Trophoblast cell (in vitro differentiated cells and primary cell): ENCODE measurements around the gene COL5A1.

Experiments
- DNase-seq, 2 donors: peaks; one replicate each; pipeline ENCODE4 v3.0.0-alpha.2; 2016
- H2AFZ ChIP-seq: 2 replicates; pipeline ENCODE4 v1.6.1; 2013; ENCODE audit warnings: low read length, moderate library complexity, mild to moderate bottlenecking; ENCODE audit not compliant: insufficient read depth, poor library complexity
- H2AK5ac ChIP-seq: 2 replicates; pipeline ENCODE4 v1.6.1; 2013; ENCODE audit warnings: mild to moderate bottlenecking, low read length
- H2BK120ac ChIP-seq: 2 replicates; pipeline ENCODE4 v1.6.1; 2013; ENCODE audit warnings: low read length, mild to moderate bottlenecking, moderate library complexity; ENCODE audit not compliant: insufficient read depth, poor library complexity
- H2BK12ac ChIP-seq: 2 replicates; pipeline ENCODE4 v1.6.1; 2013; ENCODE audit warnings: mild to moderate bottlenecking, low read length, moderate library complexity
- H2BK5ac ChIP-seq: 2 replicates; pipeline ENCODE4 v1.6.1; 2013; ENCODE audit warnings: low read length, low read depth, moderate library complexity, mild to moderate bottlenecking; ENCODE audit not compliant: poor library complexity
- H3K14ac ChIP-seq: 2 replicates; pipeline ENCODE4 v1.6.1; 2013; ENCODE audit warnings: mild to moderate bottlenecking, low read length
- H3K18ac ChIP-seq: 2 replicates; pipeline ENCODE4 v1.6.1; 2013; ENCODE audit warnings: mild to moderate bottlenecking, low read length
- H3K23ac ChIP-seq: 2 replicates; pipeline ENCODE4 v1.6.1; 2013; ENCODE audit warnings: low read length
- H3K27ac ChIP-seq: 2 replicates; pipeline ENCODE4 v1.5.1; 2013; ENCODE audit warnings: low read depth, mild to moderate bottlenecking, inconsistent platforms, low read length, moderate library complexity
- H3K27me3 ChIP-seq: 2 replicates; pipeline ENCODE4 v1.6.1; 2013; ENCODE audit warnings: inconsistent platforms, mild to moderate bottlenecking, low read length, moderate library complexity; ENCODE audit not compliant: insufficient read depth
- H3K36me3 ChIP-seq, 2 experiments: 1 replicate in 1 of 2; 2 replicates in 1 of 2; pipeline ENCODE4 v1.6.1; 2013; ENCODE audit warnings: low read length in 2 of 2, mild to moderate bottlenecking in 2 of 2, moderate library complexity in 1 of 2; ENCODE audit not compliant: insufficient read depth in 2 of 2, control insufficient read depth in 1 of 2
- H3K4ac ChIP-seq: 2 replicates; pipeline ENCODE4 v1.6.1; 2013; ENCODE audit warnings: low read depth, mild to moderate bottlenecking, low read length, moderate library complexity
- H3K4me1 ChIP-seq, 2 experiments: 1 replicate in 1 of 2; 2 replicates in 1 of 2; pipeline ENCODE4 v1.6.1; 2013; ENCODE audit warnings: low read length in 2 of 2, mild to moderate bottlenecking in 2 of 2, moderate library complexity in 1 of 2; ENCODE audit not compliant: insufficient read depth in 2 of 2, control insufficient read depth in 1 of 2
- H3K4me2 ChIP-seq: 2 replicates; pipeline ENCODE4 v1.6.1; 2013; ENCODE audit warnings: inconsistent platforms, mild to moderate bottlenecking, low read length, moderate library complexity
- H3K4me3 ChIP-seq: 2 replicates; pipeline ENCODE4 v1.5.1; 2013; ENCODE audit warnings: mild to moderate bottlenecking, low read depth, low read length, inconsistent platforms
- H3K79me1 ChIP-seq: one replicate; pipeline ENCODE4 v1.6.1; 2013; ENCODE audit warnings: low read length
- H3K79me2 ChIP-seq: 2 replicates; pipeline ENCODE4 v1.6.1; 2013; ENCODE audit warnings: low read length, mild to moderate bottlenecking; ENCODE audit not compliant: control insufficient read depth, insufficient read depth, poor library complexity
- H3K9ac ChIP-seq: 2 replicates; pipeline ENCODE4 v1.6.1; 2013; ENCODE audit warnings: mild to moderate bottlenecking, low read length
- H3K9me3 ChIP-seq: 2 replicates; pipeline ENCODE4 v1.6.1; 2013; ENCODE audit warnings: low read depth, mild to moderate bottlenecking, control low read depth, inconsistent platforms, low read length; ENCODE audit not compliant: insufficient read depth
- H4K12ac ChIP-seq: 2 replicates; pipeline ENCODE4 v1.6.1; 2013; ENCODE audit warnings: low read depth, mild to moderate bottlenecking, low read length, moderate library complexity
- H4K8ac ChIP-seq: 2 replicates; pipeline ENCODE4 v1.6.1; 2013; ENCODE audit warnings: low read depth, mild to moderate bottlenecking, low read length, moderate library complexity
- H4K91ac ChIP-seq: one replicate; pipeline ENCODE4 v1.6.1; 2013; ENCODE audit warnings: low read depth, mild to moderate bottlenecking, low read length, moderate library complexity
- WGBS: extraction: QIAGEN DNeasy Blood & Tissue Kit; methylation state at CpG from one replicate; pipeline ENCODE4 v1.1.7; 2013; ENCODE audit warnings: missing lambda C conversion rate; ENCODE audit not compliant: insufficient read length, insufficient coverage; ENCODE audit errors: extremely low coverage; 5-methylcytosine and 5-hydroxymethylcytosine counted together

The COL5A1 gene

GRCh38 chr9:134660407-134660806 lies 18.8 kb downstream of the COL5A1 start:
- Histone ChIP-seq H3K23ac (no peak overlapping the region), H2BK5ac (peak overlapping the region; percentile 75), H3K14ac (peak overlapping the region; percentile 40), H2BK120ac (peak overlapping the region; percentile 60), H3K79me1 (peaks cover 46% of the 10 kb centered on the region), H3K27ac (peak overlapping the region; percentile 95), H4K8ac (peak overlapping the region; percentile 30), H2AFZ (no peak overlapping the region), H3K4me3 (no peak overlapping the region), H3K9me3 (no peaks in the 10 kb centered on the region), H3K4me1 (peaks cover 48 to 52% of the 10 kb centered on the region in 2 experiments), H2BK12ac (peak overlapping the region; percentile 75), H3K4ac (no peak overlapping the region), H2AK5ac (peak overlapping the region; percentile 10), H3K79me2 (peaks cover 11% of the 10 kb centered on the region), H3K27me3 (no peaks in the 10 kb centered on the region), H3K36me3 (peaks cover 12 to 22% of the 10 kb centered on the region in 2 experiments), H3K18ac (peak overlapping the region; percentile 43), H4K12ac (no peak overlapping the region), H3K9ac (no peak overlapping the region), H4K91ac (peak overlapping the region; percentile 90), H3K4me2 (no peak overlapping the region)
- DNase-seq, result peak in 1 of 2 donors; percentile 51
- WGBS, result no CpG with 5 or more reads among the region's 1 CpG

DNA sequence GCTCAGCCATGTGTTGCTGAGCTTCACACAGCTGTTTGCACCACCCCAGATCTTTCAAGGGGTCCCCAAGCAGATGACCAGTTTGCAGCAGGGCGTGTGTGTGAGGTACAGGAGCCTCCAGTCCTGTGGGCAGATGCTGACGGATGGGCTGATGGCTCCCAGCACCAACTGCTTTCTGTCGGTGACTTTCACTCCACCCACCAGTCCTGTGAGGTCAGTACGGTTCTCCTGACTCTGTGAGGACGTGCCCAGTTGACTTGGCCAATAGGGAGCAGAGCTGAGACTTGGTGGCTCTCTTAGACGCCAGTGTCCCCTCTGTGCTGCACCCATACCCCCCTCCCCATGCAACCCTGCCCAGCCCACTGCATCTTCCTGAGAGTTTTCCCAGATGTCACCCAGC lies 19.7 kb downstream of the COL5A1 start:
- Histone ChIP-seq H3K4me1 (peaks cover 51 to 56% of the 10 kb centered on the region in 2 experiments), H3K79me1 (peaks cover 46% of the 10 kb centered on the region), H3K9me3 (no peaks in the 10 kb centered on the region), H2AK5ac (peak overlapping the region; percentile 59), H3K18ac (peak overlapping the region; percentile 76), H3K27me3 (no peaks in the 10 kb centered on the region), H3K4me3 (no peak overlapping the region), H2BK12ac (peak overlapping the region; percentile 51), H3K4me2 (peak overlapping the region; percentile 33), H3K79me2 (peaks cover 11% of the 10 kb centered on the region), H3K9ac (peak overlapping the region; percentile 33), H4K8ac (peak overlapping the region; percentile 47), H2BK5ac (peak overlapping the region; percentile 75), H3K27ac (peak overlapping the region; percentile 95), H3K4ac (peak overlapping the region; percentile 18), H2BK120ac (peak overlapping the region; percentile 60), H3K14ac (peak overlapping the region; percentile 61), H3K36me3 (peaks cover 15 to 23% of the 10 kb centered on the region in 2 experiments), H2AFZ (peak overlapping the region; percentile 0), H3K23ac (no peak overlapping the region), H4K12ac (no peak overlapping the region), H4K91ac (peak overlapping the region; percentile 90)
- no peak for DNase-seq
- no CpG with 5 or more reads among the region's 6 CpGs for WGBS

GRCh38 chr9:134661791-134662142 lies 20.2 kb downstream of the COL5A1 start:
- Histone ChIP-seq H3K18ac (peak overlapping the region; percentile 76), H3K4ac (peak overlapping the region; percentile 18), H3K23ac (no peak overlapping the region), H4K91ac (peak overlapping the region; percentile 90), H3K14ac (peak overlapping the region; percentile 61), H4K12ac (no peak overlapping the region), H4K8ac (peak overlapping the region; percentile 5), H3K36me3 (peaks cover 16 to 22% of the 10 kb centered on the region in 2 experiments), H2BK12ac (peak overlapping the region; percentile 51), H3K4me2 (peak overlapping the region; percentile 33), H2BK120ac (peak overlapping the region; percentile 60), H3K79me1 (peaks cover 49% of the 10 kb centered on the region), H2AFZ (no peak overlapping the region), H2AK5ac (no peak overlapping the region), H3K4me3 (no peak overlapping the region), H3K4me1 (peaks cover 54 to 60% of the 10 kb centered on the region in 2 experiments), H3K27me3 (no peaks in the 10 kb centered on the region), H3K9me3 (no peaks in the 10 kb centered on the region), H2BK5ac (peak overlapping the region; percentile 75), H3K79me2 (peaks cover 13% of the 10 kb centered on the region), H3K27ac (peak overlapping the region; percentile 95), H3K9ac (no peak overlapping the region)
- peak in 1 of 2 donors; percentile 79 for DNase-seq
- WGBS, result no CpG with 5 or more reads among the region's 11 CpGs

DNA sequence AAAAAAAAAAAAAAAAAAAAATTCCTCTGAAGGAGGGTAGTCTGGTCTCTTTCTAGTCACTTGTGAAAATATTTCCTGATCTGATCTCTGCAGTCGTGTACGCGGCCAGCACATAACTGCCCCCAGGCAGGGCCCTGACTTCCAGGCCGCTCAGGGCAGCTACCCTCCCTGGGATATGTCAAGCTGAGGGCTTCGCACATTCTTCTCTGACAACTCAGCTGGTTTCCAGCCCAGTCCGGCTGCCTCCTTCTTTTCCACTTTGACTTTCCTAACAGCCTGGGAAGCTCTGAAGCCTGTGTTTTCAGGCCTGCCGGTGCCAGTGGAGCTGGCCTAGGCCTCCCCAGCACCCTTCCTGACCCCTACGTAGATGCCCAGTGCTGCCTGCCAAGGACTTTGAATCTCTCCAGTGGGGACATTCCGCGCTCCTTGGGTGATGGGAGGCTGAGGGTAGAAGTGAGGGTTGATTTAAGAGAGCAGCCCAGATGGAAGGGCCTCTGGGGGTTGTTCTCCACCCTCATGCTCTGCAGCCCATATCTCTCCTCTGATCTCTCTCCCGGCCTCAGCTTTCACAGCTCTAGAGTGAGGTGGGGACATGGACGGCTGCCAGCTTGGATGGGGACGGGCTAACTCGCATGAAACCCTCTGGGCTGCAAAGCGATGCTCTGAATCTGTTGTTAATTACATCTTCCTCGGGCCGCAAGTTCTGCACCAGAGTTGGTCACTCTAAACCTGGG lies 20.7 kb downstream of the COL5A1 start:
- H2AFZ ChIP-seq, result peak overlapping the region; percentile 12
- H3K4ac ChIP-seq, result peak overlapping the region; percentile 28
- no peak overlapping the region for H3K4me3 ChIP-seq
- H2BK5ac ChIP-seq, result peak overlapping the region; percentile 95
- H2AK5ac ChIP-seq, result peak overlapping the region; percentile 63
- peak overlapping the region; percentile 14 for H4K8ac ChIP-seq
- peaks cover 21 to 27% of the 10 kb centered on the region in 2 experiments for H3K36me3 ChIP-seq
- DNase-seq, result peak; percentile 98
- H3K23ac ChIP-seq, result no peak overlapping the region
- H3K4me2 ChIP-seq, result peak overlapping the region; percentile 8
- H2BK120ac ChIP-seq, result peak overlapping the region; percentile 88
- no peak overlapping the region for H3K9ac ChIP-seq
- no peak overlapping the region for H4K12ac ChIP-seq
- H3K27ac ChIP-seq, result peak overlapping the region; percentile 97
- peaks cover 49% of the 10 kb centered on the region for H3K79me1 ChIP-seq
- no CpG with 5 or more reads among the region's 17 CpGs for WGBS
- peaks cover 58 to 65% of the 10 kb centered on the region in 2 experiments for H3K4me1 ChIP-seq
- peak overlapping the region; percentile 67 for H2BK12ac ChIP-seq
- no peaks in the 10 kb centered on the region for H3K27me3 ChIP-seq
- H3K18ac ChIP-seq, result peak overlapping the region; percentile 58
- peaks cover under 1% of the 10 kb centered on the region for H3K9me3 ChIP-seq
- H3K79me2 ChIP-seq, result peaks cover 13% of the 10 kb centered on the region
- H4K91ac ChIP-seq, result peak overlapping the region; percentile 88
- peak overlapping the region; percentile 85 for H3K14ac ChIP-seq
